HG02938 (cell line): ENCODE results near the gene CSRP1.
"Not testable (repeated sequence)": the region's sequence is repeated elsewhere in the genome, so short reads cannot be mapped to it uniquely, and the experiment has no call there.

Source experiments
- ATAC-seq: cut with Tn5 transposase; IDR thresholded peaks from one replicate; pipeline ENCODE4 v1.9.1; 2021; ENCODE audit warnings: mild to moderate bottlenecking, moderate library complexity; ENCODE audit not compliant: unreplicated experiment

Gene CSRP1

GRCh38 chr1:201537891-201538611 is 31.1 kb upstream of the CSRP1 start:
- no peak for ATAC-seq

GRCh38 chr1:201537467-201537866 is 30.5 kb upstream of the CSRP1 start:
- no peak for ATAC-seq

- ATAC-seq, result no peak
Measured at GRCh38 chr1:201537028-201537427, 30.1 kb upstream of the CSRP1 start.

- no peak for ATAC-seq
Measured at GRCh38 chr1:201536558-201536957, 29.6 kb upstream of the CSRP1 start.

- ATAC-seq, result no peak
Measured at GRCh38 chr1:201535919-201536245, 29.0 kb upstream of the CSRP1 start.

- ATAC-seq, result no peak
Measured at GRCh38 chr1:201535046-201535918, 28.4 kb upstream of the CSRP1 start.

GRCh38 chr1:201533836-201534235 is 26.9 kb upstream of the CSRP1 start:
- no peak for ATAC-seq

GRCh38 chr1:201531551-201532425 is 24.9 kb upstream of the CSRP1 start:
- no peak for ATAC-seq

GRCh38 chr1:201530741-201531531 is 24.0 kb upstream of the CSRP1 start:
- no peak for ATAC-seq

GRCh38 chr1:201528631-201529252 is 21.8 kb upstream of the CSRP1 start:
- ATAC-seq, result no peak

- ATAC-seq, result no peak
Measured at GRCh38 chr1:201527879-201528278, 21.0 kb upstream of the CSRP1 start.

- no peak for ATAC-seq
Measured at GRCh38 chr1:201525193-201525778, 18.4 kb upstream of the CSRP1 start.

GRCh38 chr1:201520046-201520575 is 13.2 kb upstream of the CSRP1 start:
- not testable (repeated sequence) for ATAC-seq

GRCh38 chr1:201518071-201518470 is 11.1 kb upstream of the CSRP1 start:
- ATAC-seq, result no peak

- ATAC-seq, result no peak
Measured at GRCh38 chr1:201517631-201518030, 10.7 kb upstream of the CSRP1 start.

- ATAC-seq, result no peak
Measured at GRCh38 chr1:201516511-201517127, 9.7 kb upstream of the CSRP1 start.

- no peak for ATAC-seq
Measured at GRCh38 chr1:201515895-201516294, 9.0 kb upstream of the CSRP1 start.

GRCh38 chr1:201515062-201515750 is 8.3 kb upstream of the CSRP1 start:
- ATAC-seq, result no peak
